ENCODE measurements around the gene TGFBR1.

DNA sequence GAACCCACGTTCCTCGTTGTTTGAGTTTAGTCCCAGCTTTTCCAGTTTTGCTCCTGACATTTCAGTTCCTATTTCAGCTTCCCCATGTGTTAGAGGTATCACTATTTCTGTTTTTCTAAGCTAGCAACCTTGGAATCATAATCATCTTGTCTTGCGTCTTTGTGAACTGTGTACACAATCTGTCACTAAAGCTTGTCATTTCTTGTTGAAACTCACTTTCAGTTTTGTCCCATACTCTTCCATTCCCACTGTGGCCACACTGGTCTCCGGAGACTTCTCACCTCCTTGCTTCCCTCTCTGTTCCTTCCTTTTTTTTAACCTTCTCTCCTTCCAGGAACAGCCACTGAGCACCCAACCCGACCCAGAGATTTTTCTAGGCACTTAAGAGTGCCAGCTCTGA is 36.9 kb downstream of the TGFBR1 start:
- TF ChIP-seq, protein P1, sequence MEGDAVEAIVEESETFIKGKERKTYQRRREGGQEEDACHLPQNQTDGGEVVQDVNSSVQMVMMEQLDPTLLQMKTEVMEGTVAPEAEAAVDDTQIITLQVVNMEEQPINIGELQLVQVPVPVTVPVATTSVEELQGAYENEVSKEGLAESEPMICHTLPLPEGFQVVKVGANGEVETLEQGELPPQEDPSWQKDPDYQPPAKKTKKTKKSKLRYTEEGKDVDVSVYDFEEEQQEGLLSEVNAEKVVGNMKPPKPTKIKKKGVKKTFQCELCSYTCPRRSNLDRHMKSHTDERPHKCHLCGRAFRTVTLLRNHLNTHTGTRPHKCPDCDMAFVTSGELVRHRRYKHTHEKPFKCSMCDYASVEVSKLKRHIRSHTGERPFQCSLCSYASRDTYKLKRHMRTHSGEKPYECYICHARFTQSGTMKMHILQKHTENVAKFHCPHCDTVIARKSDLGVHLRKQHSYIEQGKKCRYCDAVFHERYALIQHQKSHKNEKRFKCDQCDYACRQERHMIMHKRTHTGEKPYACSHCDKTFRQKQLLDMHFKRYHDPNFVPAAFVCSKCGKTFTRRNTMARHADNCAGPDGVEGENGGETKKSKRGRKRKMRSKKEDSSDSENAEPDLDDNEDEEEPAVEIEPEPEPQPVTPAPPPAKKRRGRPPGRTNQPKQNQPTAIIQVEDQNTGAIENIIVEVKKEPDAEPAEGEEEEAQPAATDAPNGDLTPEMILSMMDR (IDR thresholded peaks at IDR 0.05; ENCODE audit: borderline replicate concordance, extremely low read depth, low read length, poor library complexity, severe bottlenecking), result no peak
- no peak for TF ChIP-seq EZH2 (IDR thresholded peaks at IDR 0.05; ENCODE audit: borderline replicate concordance, low read depth, low read length, severe bottlenecking)
